NOMO-1 treated with DMSO at 0.1 percent for 48 hours (cell line): ENCODE data around the gene ICOSLG.
"Not testable (repeated sequence)": the region's sequence is repeated elsewhere in the genome, so short reads cannot be mapped to it uniquely, and the experiment has no call there.

Experiments used
- DNase-seq: peaks from one replicate; lab custom pipeline; 2025; ENCODE audit not compliant: unreplicated experiment; lab: John Stamatoyannopoulos, UW

Gene ICOSLG

DNA sequence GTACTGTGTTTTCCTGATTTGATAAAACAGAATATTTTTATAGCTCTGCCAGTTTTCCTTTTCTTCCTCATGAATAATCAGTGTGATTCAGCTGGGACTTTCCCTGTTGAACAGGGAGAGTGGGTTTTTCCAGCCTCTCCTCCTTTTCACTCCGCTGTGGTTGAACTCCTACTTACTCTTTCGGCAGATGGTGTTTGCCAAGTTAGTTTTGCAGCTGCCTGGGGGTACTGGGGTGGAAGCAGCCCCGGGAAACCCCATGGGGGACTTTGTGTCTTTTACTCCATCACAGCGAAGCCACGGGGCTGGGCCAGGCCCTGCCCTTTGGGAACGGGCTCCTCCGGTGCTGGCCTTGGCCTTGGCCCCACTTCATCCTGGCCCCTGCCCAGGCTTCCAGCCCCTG is 55.9 kb downstream of the ICOSLG start:
- DNase-seq, result not testable (repeated sequence)

- DNase-seq, result not testable (repeated sequence)
Observed at GRCh38 chr21:44182202-44182601, 58.5 kb downstream of the ICOSLG start.

GRCh38 chr21:44181506-44181905 is 59.2 kb downstream of the ICOSLG start:
- DNase-seq, result not testable (repeated sequence)

DNA sequence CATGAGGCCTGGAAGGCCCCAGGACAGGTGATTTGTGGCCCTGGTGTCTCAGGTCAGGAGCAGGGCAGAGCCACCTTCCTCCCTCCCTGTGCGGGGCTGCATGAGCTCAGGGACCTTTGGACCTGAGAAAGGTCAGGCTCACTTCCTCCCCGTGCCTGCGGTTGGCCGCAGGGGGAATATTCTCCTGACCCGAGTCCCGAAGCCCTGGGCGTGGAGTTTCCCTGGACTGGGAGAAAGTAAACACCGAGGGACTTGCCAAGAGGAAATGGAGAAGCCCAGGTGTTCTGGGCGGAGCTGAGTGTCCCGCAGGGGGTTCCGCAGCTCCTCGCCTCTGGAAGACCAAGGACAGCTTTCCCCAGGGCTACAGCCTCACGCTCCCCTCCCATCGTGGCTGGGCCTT is 64.6 kb downstream of the ICOSLG start:
- DNase-seq, result not testable (repeated sequence)

DNA sequence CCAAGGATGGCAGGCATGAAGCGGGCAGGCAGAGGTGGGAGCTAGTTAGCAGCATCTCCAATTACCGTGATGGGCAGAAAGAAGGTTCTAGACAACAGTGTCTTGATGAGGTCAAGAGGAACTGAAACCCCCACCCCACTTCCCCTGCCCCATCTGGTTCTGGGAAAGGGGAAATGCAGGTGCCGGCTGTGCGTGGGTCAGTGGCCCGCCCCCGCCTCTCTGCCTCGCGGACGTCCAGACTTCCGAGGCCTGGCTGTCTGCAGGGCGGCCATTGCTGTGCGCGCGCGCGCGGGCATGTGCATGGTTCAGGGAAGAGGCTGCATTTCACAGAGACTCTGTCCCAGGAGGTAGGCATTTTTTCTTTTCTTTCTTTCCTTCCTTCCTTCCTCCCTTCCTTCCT is 65.6 kb downstream of the ICOSLG start:
- DNase-seq, result not testable (repeated sequence)
